ENCODE data around the gene TCN2.

DNA sequence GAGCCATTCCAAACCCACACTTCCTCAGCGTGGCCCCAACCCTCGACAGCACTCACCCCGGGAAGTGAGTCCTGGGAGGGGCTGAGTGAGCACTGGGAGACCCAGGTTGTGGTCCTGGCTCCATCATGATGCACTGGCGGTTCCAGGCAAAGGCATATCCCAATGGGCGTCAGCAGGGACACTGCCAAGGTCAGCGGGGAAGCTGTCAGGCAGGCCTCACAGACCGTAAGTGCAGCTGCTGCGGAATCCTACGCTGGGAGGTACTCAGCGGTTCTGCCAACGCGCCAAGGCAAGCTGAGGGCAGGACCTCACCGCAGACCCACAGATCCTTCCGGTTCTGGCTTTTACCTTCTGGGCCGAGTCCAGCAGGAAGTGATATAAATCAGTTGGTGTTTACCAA lies 31.1 kb upstream of the TCN2 start:
- TF ChIP-seq POLR2A (IDR thresholded peaks at IDR 0.05) = no peak
- TF ChIP-seq, protein P1, sequence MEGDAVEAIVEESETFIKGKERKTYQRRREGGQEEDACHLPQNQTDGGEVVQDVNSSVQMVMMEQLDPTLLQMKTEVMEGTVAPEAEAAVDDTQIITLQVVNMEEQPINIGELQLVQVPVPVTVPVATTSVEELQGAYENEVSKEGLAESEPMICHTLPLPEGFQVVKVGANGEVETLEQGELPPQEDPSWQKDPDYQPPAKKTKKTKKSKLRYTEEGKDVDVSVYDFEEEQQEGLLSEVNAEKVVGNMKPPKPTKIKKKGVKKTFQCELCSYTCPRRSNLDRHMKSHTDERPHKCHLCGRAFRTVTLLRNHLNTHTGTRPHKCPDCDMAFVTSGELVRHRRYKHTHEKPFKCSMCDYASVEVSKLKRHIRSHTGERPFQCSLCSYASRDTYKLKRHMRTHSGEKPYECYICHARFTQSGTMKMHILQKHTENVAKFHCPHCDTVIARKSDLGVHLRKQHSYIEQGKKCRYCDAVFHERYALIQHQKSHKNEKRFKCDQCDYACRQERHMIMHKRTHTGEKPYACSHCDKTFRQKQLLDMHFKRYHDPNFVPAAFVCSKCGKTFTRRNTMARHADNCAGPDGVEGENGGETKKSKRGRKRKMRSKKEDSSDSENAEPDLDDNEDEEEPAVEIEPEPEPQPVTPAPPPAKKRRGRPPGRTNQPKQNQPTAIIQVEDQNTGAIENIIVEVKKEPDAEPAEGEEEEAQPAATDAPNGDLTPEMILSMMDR (IDR thresholded peaks at IDR 0.05) = no peak

Measured in tibial nerve (tissue), 3 donors.